OCI-LY7 (cell line): ENCODE measurements around the gene MAPK13.

Experiments used
- EZH2phosphoT487 ChIP-seq: fragments of 200-600 bp; sonication (generic); IDR thresholded peaks from 2 replicates; pipeline ENCODE4 v1.6.1; 2018; ENCODE audit warnings: low read depth, borderline replicate concordance, mild to moderate bottlenecking, mixed run types, antibody characterized with exemption, low read length, moderate library complexity, mixed read lengths
- TF ChIP-seq, protein P1 (sequence below): fragments of 200-600 bp; sonication (generic); conservative IDR thresholded peaks from 2 replicates; pipeline ENCODE4 v1.5.1; 2014; ENCODE audit warnings: mild to moderate bottlenecking, antibody characterized with exemption, low read length, moderate library complexity, mixed read lengths

DNA sequence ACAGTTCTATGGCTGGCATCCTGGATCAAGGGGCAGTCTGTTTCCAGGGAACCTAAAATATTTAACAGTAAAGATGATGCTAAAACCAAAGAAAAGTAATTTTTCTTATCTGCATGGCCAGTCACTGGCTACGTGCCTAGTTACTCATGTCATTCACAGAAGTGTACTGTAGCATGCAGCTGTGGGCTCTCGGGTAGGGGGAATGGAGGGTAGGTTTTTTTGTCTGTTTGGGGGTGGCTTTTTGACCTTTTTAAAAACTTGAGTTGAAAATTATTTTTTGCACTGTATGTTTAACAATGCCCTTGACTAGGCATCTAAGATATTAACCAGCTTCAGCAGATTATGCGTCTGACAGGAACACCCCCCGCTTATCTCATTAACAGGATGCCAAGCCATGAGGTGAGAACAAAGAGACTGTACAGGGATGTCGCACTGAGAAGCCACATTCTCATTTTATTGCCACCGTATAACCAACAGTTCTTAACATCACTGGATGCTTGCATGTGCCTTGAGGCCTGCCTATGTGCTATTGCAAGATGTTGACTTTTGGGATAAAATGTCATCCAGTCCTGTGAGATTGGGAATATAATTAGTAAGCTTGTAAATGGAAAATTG, 30.3 kb upstream of the MAPK13 start:
- TF ChIP-seq, protein P1, sequence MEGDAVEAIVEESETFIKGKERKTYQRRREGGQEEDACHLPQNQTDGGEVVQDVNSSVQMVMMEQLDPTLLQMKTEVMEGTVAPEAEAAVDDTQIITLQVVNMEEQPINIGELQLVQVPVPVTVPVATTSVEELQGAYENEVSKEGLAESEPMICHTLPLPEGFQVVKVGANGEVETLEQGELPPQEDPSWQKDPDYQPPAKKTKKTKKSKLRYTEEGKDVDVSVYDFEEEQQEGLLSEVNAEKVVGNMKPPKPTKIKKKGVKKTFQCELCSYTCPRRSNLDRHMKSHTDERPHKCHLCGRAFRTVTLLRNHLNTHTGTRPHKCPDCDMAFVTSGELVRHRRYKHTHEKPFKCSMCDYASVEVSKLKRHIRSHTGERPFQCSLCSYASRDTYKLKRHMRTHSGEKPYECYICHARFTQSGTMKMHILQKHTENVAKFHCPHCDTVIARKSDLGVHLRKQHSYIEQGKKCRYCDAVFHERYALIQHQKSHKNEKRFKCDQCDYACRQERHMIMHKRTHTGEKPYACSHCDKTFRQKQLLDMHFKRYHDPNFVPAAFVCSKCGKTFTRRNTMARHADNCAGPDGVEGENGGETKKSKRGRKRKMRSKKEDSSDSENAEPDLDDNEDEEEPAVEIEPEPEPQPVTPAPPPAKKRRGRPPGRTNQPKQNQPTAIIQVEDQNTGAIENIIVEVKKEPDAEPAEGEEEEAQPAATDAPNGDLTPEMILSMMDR: no peak
- no peak for TF ChIP-seq EZH2phosphoT487
